SU-DHL-6 (cell line): ENCODE measurements around the gene OR5AC2.

Experiments used
- H2AFZ ChIP-seq: fragments of 200-600 bp; sonication (generic); 2 replicates; pipeline ENCODE4 v1.6.1; 2014; ENCODE audit warnings: low read depth, mild to moderate bottlenecking, moderate library complexity, mixed read lengths, antibody characterized with exemption, low read length; ENCODE audit not compliant: severe bottlenecking
- H3F3A ChIP-seq: fragments of 200-600 bp; shearing (Covaris generic); 2 replicates; pipeline ENCODE4 v1.6.0; 2016; ENCODE audit warnings: antibody characterized with exemption, mild to moderate bottlenecking; ENCODE audit not compliant: insufficient read depth
- H3K27ac ChIP-seq: fragments of 200-600 bp; sonication (generic); 2 replicates; pipeline ENCODE4 v1.5.1; 2016; ENCODE audit warnings: low read depth, mild to moderate bottlenecking, low read length, moderate library complexity, mixed read lengths
- H3K27me3 ChIP-seq: fragments of 200-600 bp; sonication (generic), shearing (Covaris generic); 2 replicates; pipeline ENCODE4 v1.6.0; 2014; ENCODE audit warnings: mild to moderate bottlenecking, low read length
- H3K36me3 ChIP-seq: fragments of 200-600 bp; sonication (generic); 2 replicates; pipeline ENCODE4 v1.6.1; 2014; ENCODE audit warnings: mild to moderate bottlenecking, low read length, mixed read lengths
- H3K4me2 ChIP-seq: fragments of 300-600, 200-600 bp; shearing (Covaris generic), sonication (generic); 2 replicates; pipeline ENCODE4 v1.6.0; 2014; ENCODE audit warnings: low read length, low read depth, mild to moderate bottlenecking; ENCODE audit not compliant: poor library complexity, severe bottlenecking
- H3K4me3 ChIP-seq: fragments of 200-600 bp; sonication (generic); 2 replicates; pipeline ENCODE4 v1.5.1; 2014; ENCODE audit warnings: antibody characterized with exemption, low read length, mild to moderate bottlenecking, mixed read lengths; ENCODE audit not compliant: insufficient read depth, poor library complexity, severe bottlenecking
- H3K79me2 ChIP-seq: fragments of 200-600 bp; sonication (generic); 2 replicates; pipeline ENCODE4 v1.6.1; 2014; ENCODE audit warnings: mild to moderate bottlenecking, low read length, moderate library complexity; ENCODE audit not compliant: insufficient read depth
- H3K9ac ChIP-seq: fragments of 200-600 bp; sonication (generic); 2 replicates; pipeline ENCODE4 v1.7.0; 2014; ENCODE audit warnings: mild to moderate bottlenecking, low read length
- H3K9me2 ChIP-seq: fragments of 200-600 bp; sonication (generic); replicated peaks from 2 replicates; pipeline ENCODE4 v1.6.1; 2014; ENCODE audit warnings: low read length; ENCODE audit not compliant: insufficient read depth
- H3K9me3 ChIP-seq: fragments of 200-600 bp; sonication (generic); 2 replicates; pipeline ENCODE4 v1.6.1; 2014; ENCODE audit warnings: low read length, mixed read lengths; ENCODE audit not compliant: insufficient read depth
- H4K20me1 ChIP-seq: fragments of 200-600 bp; sonication (generic); 2 replicates; pipeline ENCODE4 v1.6.1; 2014; ENCODE audit warnings: low read depth, mild to moderate bottlenecking, antibody characterized with exemption, low read length, moderate library complexity, mixed read lengths
- CTCF ChIP-seq: fragments of 200-600 bp; sonication (generic); IDR thresholded peaks from one replicate; pipeline ENCODE4 v1.5.1; 2017; ENCODE audit warnings: antibody characterized with exemption, mild to moderate bottlenecking, low read length, moderate library complexity; ENCODE audit not compliant: insufficient read depth, poor library complexity, severe bottlenecking
- EZH2phosphoT487 ChIP-seq: fragments of 200-600 bp; sonication (generic), shearing (Covaris generic); conservative IDR thresholded peaks from 2 replicates; pipeline ENCODE4 v1.6.1; 2018; ENCODE audit warnings: mild to moderate bottlenecking, antibody characterized with exemption, low read length, moderate library complexity, mixed read lengths

The OR5AC2 gene

GRCh38 chr3:98109807-98110549 is 23.0 kb downstream of the OR5AC2 start:
- TF ChIP-seq CTCF (no peak), EZH2phosphoT487 (no peak)
- Histone ChIP-seq H3K79me2 (no peaks in the 10 kb centered on the region), H3K4me2 (no peak overlapping the region), H3K27ac (no peak overlapping the region), H3K27me3 (no peaks in the 10 kb centered on the region), H4K20me1 (no peaks in the 10 kb centered on the region), H3K9me2 (no peaks in the 10 kb centered on the region), H3K36me3 (no peaks in the 10 kb centered on the region), H3K4me3 (no peak overlapping the region), H3K9ac (no peak overlapping the region), H3F3A (no peaks in the 10 kb centered on the region), H2AFZ (no peak overlapping the region), H3K9me3 (no peaks in the 10 kb centered on the region)

- Histone ChIP-seq H3K4me3 (no peak overlapping the region), H2AFZ (no peak overlapping the region), H3K9ac (no peak overlapping the region), H3K27ac (no peak overlapping the region), H3K9me2 (no peaks in the 10 kb centered on the region), H3K27me3 (no peaks in the 10 kb centered on the region), H3K36me3 (no peaks in the 10 kb centered on the region), H3K79me2 (no peaks in the 10 kb centered on the region), H3F3A (no peaks in the 10 kb centered on the region), H3K4me2 (no peak overlapping the region), H4K20me1 (no peaks in the 10 kb centered on the region), H3K9me3 (no peaks in the 10 kb centered on the region)
- TF ChIP-seq CTCF (no peak), EZH2phosphoT487 (no peak)
Measured at GRCh38 chr3:98110550-98110908, 23.6 kb downstream of the OR5AC2 start.

DNA sequence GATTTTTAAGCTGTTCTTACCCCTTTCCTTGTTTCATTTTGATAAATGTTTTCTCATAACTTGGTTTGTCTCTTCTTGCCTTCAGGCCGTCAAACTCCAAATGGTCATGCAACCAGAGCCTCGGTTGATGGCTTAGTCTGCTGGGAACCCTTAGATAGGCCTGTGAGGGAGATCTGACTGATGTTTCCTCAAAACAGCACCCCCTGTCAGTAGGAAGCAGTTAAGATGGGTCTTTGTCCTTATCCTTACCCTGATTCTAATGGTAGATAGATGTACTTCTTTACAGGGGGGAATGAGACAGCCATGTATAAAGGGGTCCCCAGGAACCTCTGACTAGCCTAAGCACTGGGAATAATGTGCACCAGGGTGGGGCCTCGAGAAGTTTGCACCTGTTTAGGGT is 27.3 kb downstream of the OR5AC2 start:
- Histone ChIP-seq H3K9me3 (no peaks in the 10 kb centered on the region), H3K9me2 (no peaks in the 10 kb centered on the region; the same call in 1 of the 2 replicates), H3K4me3 (no peak overlapping the region), H2AFZ (no peak overlapping the region), H4K20me1 (no peaks in the 10 kb centered on the region), H3K79me2 (no peaks in the 10 kb centered on the region), H3K27me3 (no peaks in the 10 kb centered on the region), H3K27ac (no peak overlapping the region), H3K36me3 (no peaks in the 10 kb centered on the region), H3F3A (no peaks in the 10 kb centered on the region), H3K4me2 (no peak overlapping the region), H3K9ac (no peak overlapping the region)
- TF ChIP-seq EZH2phosphoT487 (no peak), CTCF (no peak)
